RKO (cell line): ENCODE results near the gene DHRSX.
"Not testable (repeated sequence)": the region's sequence is repeated elsewhere in the genome, so short reads cannot be mapped to it uniquely, and the experiment has no call there.

Experiments
- DNase-seq: peaks from one replicate; pipeline ENCODE4 v3.0.0-alpha.2; 2016; ENCODE audit warnings: low spot score

The DHRSX gene

GRCh38 chrX:2261831-2262667, 238.7 kb downstream of the DHRSX start:
- DNase-seq = no peak

GRCh38 chrX:2252331-2253065, 248.3 kb downstream of the DHRSX start:
- DNase-seq = no peak

- no peak for DNase-seq
Observed at GRCh38 chrX:2251211-2251610, 249.6 kb downstream of the DHRSX start.

GRCh38 chrX:2243913-2244460, 256.8 kb downstream of the DHRSX start:
- no peak for DNase-seq

GRCh38 chrX:2242980-2243379, 257.8 kb downstream of the DHRSX start:
- DNase-seq = no peak

- DNase-seq = no peak
Observed at GRCh38 chrX:2242326-2242725, 258.4 kb downstream of the DHRSX start.

- DNase-seq = not testable (repeated sequence)
Observed at GRCh38 chrX:2241496-2241895, 259.3 kb downstream of the DHRSX start.

GRCh38 chrX:2240761-2241160, 260.0 kb downstream of the DHRSX start:
- DNase-seq = not testable (repeated sequence)

GRCh38 chrX:2237976-2238375, 262.8 kb downstream of the DHRSX start:
- no peak for DNase-seq

- no peak for DNase-seq
Observed at GRCh38 chrX:2231570-2232192, 269.1 kb downstream of the DHRSX start.

- DNase-seq = no peak
Observed at GRCh38 chrX:2230457-2230856, 270.3 kb downstream of the DHRSX start.

GRCh38 chrX:2228536-2228935, 272.2 kb downstream of the DHRSX start:
- no peak for DNase-seq

- DNase-seq = no peak
Observed at GRCh38 chrX:2226906-2227656, 273.7 kb downstream of the DHRSX start.

GRCh38 chrX:2226182-2226581, 274.6 kb downstream of the DHRSX start:
- DNase-seq = no peak

GRCh38 chrX:2224597-2225235, 276.1 kb downstream of the DHRSX start:
- no peak for DNase-seq

GRCh38 chrX:2224161-2224560, 276.6 kb downstream of the DHRSX start:
- no peak for DNase-seq

- no peak for DNase-seq
Observed at GRCh38 chrX:2220829-2221567, 279.8 kb downstream of the DHRSX start.

GRCh38 chrX:2220296-2220695, 280.5 kb downstream of the DHRSX start:
- no peak for DNase-seq

GRCh38 chrX:2214138-2214823, 286.5 kb downstream of the DHRSX start:
- DNase-seq = not testable (repeated sequence)

GRCh38 chrX:2211667-2212066, 289.1 kb downstream of the DHRSX start:
- DNase-seq = not testable (repeated sequence)
